Sigmoid colon (tissue), 4 donors: Measurements from ENCODE around the gene DDX39A.

ENCODE experiments used
- CTCF ChIP-seq, 4 experiments: fragments of 450-650 bp in 3 of 4; fragments of 200-600 bp in 1 of 4; IDR thresholded peaks; one replicate each; pipeline ENCODE4 v1.5.1; 2016 to 2019; ENCODE audit warnings: antibody characterized with exemption in 4 of 4, mild to moderate bottlenecking in 3 of 4, moderate library complexity in 2 of 4
- POLR2AphosphoS5 ChIP-seq, 4 donors: sonication (generic); formaldehyde crosslinking; IDR thresholded peaks; one replicate each; pipeline ENCODE4 v1.6.1; 2017; ENCODE audit warnings: antibody characterized with exemption in 4 of 4

GRCh38 chr19:14416817-14417231 lies 2.3 kb downstream of the DDX39A start:
- no peak for TF ChIP-seq CTCF (IDR thresholded peaks at IDR 0.05)
- no peak for TF ChIP-seq POLR2AphosphoS5 (IDR thresholded peaks at IDR 0.05)
